ENCODE data around the gene TTC39C.

TTC39C gene

DNA sequence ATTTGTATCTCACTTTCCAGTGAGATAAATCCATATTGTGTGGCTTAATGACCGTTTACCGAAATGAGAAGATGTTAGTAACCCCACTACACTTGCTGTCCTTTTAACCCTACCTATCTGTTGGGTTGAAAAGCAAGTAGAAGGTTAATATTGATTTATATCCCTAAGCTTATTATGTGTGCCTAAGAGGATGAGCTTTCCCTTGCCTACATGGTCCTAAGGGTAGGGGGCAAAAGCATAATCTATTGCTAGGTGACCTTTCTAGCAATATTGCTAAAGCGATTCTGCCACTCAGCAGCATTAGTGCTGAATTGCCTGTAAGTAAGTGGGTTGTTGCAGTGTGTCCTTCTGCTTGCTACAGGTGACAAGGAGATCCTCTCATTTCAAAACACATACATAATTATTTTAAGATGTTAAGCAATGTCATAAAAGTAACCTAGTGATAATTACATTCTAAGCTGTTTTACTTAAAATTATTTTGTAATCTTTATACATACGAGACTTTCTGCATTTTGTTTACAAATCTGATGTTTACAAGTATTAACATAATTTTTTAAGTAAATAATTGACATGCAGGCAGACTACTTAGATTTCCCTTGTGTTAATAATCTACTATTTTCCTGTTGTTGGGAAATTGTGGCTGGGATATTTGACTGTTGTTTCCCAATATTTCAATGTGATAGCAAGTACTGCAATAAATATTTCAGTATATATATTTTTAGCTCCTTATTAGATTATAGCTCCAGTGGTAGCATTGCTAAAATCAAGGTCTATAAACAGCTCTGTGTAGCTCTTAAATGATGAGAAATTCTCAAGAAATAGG is 75.2 kb downstream of the TTC39C start:
- DNase-seq = no peak

DNA sequence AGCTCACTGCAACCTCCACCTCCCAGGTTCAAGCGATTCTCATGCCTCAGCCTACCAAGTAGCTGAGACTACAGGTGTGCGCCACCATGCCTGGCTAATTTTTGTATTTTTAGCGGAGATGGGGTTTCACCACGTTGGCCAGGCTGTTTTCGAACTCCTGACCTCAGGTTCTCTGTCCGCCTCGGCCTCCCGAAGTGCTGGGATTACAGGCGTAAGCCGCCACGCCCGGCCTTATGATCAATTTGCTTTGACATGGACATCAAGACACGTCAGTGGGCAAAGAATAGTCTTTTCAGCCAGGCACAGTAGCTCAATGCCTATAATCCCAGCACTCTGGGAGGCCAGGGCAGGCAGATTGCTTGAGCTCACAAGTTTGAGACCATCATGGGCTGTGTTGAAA is 76.3 kb downstream of the TTC39C start:
- no peak for DNase-seq

DNA sequence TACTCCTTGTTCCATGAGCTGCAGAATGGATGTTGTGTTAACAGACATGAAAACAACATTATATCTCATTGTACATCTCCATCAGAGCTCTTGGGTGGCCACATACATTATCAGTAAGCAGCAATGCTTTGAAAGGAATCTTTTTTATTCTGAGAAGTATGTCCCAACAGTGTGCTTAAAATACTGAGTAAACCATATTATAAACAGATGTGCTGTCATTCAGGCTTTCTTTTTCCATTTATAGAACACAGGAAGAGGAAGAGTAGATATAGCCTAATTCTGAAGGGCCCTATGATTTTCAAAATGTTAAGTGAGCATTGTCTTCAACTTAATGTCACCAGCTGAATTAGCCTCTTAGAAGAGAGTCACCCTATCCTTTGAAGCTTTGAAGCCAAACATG is 80.0 kb downstream of the TTC39C start:
- DNase-seq = no peak

DNA sequence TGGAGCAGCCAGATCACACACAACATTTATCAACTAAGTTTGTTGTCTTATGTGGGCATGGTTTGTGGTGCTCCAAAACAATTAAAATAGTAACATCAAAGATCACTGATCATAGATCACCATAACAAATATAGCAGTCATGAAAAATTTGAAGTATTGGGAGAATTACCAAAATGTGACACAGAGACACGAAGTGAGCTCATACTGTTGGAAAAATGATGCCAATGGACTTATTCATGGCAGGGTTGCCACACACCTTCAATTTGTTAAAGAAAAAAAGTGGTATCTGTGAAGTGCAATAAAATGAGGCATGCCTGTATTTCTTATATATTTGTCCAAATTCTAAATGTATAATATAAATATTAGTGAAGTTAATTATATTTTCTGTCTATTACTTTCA is 81.4 kb downstream of the TTC39C start:
- no peak for DNase-seq

GRCh38 chr18:24103320-24104021 is 88.9 kb downstream of the TTC39C start:
- no peak for DNase-seq

DNA sequence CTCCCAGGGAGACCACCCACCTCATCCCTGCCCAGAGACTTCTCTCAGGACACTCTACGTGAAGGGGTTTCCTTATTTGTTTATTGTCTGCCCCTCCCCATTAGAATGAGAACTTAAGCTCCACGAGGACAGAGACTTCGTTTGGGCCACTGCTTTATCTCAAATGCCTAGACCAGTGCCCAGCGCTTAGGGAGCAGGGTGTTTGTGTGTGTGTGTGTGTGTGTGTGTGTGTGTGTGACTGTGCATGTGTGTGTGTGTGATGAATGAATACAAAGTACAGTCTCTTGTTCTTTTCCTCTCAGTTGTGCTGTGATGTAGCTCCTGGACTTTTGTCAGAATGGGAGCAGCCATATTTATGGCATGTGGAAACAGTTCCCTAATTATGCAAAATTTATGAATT is 89.9 kb downstream of the TTC39C start:
- DNase-seq = no peak

DNA sequence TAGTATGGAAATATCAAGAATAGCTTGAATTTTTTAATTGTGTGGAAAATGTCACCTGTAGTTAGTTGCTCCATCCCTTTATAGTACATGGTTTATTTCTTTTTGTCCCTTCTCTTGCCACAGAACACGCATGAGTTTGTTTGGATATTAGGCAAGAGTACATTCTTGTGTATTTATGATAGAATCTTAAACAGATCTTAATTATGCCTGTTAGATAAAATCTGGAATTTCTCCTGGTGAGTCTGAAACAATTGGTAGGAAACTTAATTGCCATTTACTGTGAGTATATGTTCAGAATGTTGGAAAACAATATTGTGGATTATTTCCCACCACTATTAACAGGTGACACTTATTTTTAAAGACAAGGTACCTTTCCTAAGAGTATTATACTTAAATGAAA is 94.1 kb downstream of the TTC39C start:
- no peak for DNase-seq

DNA sequence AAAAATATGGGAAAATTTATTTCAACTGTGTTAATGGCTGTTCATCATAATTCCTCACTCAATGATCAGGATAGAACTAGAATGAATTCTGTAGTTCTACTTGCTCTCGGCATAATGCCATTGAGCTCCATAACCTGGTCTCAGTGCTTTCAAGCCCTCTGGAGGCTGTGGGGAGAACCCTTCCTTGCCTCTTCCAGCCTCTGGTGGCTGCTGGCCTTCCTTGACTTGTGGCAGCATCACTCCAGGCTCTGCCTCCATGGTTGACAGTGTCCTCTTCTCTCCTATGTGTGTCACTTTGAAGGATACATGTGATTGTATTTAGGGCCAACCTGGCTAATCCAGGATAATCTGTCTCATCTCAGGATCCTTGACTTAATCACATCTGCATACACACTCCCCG is 97.4 kb downstream of the TTC39C start:
- DNase-seq = no peak

DNA sequence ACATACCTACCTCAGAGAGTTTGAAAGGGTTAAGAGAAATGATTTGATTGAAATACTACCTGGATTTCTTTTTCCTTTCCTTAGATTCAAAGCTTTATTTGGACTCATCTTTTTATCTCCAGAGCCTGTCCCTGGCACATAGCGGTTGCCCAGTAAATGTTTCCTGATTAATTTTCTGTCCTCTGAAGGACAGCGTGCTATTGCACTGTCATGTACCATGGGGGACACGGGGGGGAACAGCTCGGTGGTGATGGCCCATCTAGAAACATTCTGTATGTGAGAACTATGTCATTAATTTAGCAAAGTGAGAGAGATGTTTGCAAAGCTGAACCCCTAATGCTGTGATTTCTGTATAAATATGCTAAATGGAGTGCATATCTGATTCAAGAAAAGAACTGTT is 97.9 kb downstream of the TTC39C start:
- DNase-seq = no peak

DNA sequence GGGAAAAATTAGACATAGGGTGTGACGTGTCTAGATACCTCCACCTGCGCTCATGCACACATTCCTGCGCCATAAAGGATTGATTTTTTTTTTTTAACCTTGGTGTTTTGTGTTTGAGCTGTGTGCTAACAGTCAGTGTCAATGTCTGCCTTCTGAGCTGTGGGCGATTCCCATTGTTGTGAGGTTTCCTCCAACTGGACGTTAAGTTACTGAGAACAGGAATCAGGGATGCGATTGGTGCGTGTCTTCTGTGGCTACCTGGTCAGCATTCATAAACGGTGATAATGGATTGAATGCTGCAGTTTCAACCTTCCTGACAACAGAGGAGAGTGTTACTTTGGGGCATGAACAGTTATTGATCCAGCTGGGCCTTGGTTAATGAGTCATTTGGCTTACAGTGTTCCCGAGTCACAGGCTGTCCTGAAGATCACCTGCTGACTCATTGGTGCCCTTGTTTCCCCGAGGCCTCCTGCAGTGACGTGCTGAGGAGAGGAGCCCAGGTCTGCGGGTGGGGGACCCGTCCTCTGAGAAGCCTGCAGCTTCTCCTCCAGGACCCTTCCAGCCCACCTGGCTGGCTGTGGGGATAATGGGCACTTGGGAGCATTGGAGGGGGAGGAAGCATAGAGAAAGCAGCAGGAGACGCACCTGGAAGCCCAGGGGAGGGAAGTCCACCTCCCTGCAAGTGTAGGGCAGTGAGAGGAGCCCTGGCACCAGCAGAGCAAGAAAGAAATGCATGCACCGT is 98.5 kb downstream of the TTC39C start:
- no peak for DNase-seq

DNA sequence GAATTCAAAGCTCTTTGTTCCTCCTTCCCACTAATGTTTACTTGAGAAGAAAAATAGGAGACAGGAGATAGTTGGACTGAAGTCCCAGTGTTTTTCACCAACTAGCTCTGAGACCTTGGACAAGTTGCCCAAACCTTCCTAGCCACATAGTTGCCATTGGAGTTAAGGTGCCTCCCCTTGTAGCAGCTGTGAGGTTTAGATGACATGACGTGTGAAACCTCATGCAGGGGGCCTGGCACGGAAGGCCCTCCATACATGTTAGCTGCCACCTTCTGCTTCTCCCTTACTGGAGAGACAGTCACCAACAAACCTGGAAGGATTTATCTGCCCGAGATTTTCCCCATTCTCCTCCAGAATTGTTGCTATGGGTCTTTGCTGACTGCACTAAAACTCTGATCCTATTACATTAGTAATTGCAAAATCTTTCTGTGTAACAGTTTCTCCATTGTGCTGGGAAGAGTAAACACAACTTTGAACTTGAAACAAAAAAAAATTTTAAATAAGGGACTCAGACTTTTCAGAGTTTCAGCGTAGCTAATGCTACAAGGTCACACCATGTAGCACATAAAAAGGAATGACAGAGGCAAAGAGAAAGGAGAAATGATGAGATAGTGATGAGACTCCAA is 100.5 kb downstream of the TTC39C start:
- DNase-seq = no peak

DNA sequence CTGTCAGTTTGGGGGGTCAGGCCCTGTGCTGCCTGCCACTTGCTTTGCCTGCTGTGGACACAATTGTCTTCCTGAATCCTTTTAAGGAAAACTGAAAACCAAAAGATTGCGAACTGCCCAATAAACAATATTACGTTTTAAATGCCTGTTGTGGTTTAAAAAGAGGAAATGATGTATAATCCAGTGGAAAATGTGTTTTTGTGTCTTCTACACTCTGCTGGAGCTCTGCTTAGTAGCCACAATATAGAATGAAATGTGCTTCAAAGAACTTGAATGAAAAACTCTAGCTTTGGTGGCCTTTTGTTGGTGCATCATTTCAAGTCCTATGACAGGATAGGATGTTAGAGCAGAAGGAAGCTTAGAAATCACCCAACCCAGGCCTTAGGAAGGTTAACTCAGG is 101.1 kb downstream of the TTC39C start:
- no peak for DNase-seq

DNA sequence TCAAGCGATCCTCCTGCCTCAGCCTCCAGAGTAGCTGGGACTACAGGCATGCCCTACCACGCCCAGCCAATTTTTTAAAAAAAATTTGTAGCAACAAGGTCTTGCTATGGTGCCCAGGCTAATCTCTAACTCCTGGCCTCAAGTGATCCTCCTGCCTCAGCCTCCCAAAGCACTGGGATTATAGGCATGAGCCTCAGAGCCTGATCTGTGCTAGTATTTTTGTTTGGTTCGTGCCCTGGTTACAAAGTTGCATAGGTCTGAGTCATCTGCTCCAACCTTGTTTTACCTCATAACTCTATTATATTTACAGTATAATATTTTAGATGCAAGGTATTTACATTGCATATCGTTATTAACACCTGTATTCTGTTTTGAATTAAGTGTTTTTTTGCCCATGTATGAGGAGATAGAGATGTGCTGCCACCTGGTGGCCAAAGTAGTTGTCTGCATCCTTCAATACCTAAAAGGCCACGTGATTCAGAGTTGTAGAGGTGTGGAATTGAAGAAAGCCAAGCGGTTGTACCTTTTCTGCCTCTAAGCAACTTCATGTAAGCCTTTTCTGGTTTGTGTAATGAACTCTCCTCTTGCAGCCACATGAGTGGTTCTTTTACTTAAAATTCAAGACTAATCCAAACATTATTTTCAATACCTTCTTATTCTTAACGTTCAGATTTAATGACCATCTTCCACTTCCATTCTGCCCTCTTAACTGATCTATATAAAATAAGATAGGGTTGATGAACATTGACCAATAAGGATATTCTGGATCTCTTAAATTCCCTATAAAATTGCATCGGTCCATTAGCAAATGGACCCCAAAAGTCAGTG is 104.4 kb downstream of the TTC39C start:
- peak; percentile 64 for DNase-seq

DNA sequence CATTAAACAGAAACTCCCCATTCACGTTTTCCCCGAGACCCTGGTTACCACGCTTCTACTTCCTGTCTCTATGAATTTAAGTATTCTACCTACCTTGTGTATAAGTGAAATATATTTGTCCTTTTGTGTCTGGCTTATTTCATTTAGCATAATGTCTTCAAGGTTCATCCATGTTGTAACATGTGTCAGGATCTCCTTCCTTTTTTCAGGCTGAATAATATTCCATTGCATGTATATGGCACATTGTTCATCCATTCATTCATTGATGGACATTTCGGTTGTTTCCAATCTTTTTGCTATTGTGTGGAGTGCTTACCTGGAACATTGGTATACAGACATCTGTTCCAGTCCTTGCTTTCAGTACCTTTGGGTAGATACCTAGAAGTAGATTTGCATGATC is 106.1 kb downstream of the TTC39C start:
- DNase-seq = no peak

- no peak for DNase-seq
Measured at GRCh38 chr18:24121625-24122024, 107.1 kb downstream of the TTC39C start.

- DNase-seq = peak; percentile 21
Measured at GRCh38 chr18:24126155-24126961, 111.8 kb downstream of the TTC39C start.

DNA sequence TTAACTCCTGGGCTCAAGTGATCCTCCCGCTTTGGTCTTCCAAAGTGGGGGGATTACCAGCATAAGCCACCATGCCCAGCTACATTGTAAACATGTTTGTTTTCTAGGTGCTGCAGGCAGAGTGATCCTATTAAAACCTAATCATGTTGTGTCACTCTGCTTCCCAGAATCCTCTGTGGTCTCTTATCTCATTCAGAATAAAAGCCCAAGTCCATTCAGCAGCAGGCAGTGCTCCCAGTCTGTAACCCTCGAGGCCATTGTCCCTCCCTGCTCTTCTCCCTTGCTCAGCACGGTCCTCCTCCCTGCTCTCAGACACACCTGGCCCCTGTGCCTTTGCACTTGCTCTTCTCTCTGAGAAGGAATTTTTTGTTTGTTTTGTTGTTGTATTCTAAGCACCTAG is 113.2 kb downstream of the TTC39C start:
- no peak for DNase-seq

DNA sequence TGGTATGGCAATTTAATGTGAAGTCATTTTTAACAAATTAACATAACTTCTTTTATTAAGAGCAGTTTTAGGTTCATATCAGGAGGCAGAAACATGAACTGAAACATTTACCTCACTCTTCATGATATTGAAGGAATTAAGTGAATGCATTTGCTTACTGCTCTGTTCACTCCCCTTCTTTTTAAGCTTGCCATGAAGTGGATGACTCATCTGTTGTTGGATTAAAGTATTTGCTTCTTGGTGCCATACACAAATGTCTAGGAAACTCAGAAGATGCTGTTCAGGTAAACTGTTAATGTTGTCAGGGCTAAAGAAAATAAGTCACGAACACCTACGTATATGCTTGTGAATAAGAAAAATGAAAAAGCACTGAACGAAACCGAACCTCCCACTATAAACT is 114.1 kb downstream of the TTC39C start:
- DNase-seq = no peak

GRCh38 chr18:24130494-24130893 is 115.9 kb downstream of the TTC39C start:
- DNase-seq = no peak

GRCh38 chr18:24136967-24137373 is 122.4 kb downstream of the TTC39C start:
- DNase-seq = peak; percentile 50

GRCh38 chr18:24138409-24138788 is 123.8 kb downstream of the TTC39C start:
- DNase-seq = no peak
